Measurements from ENCODE around the gene PYGB.

The PYGB gene

DNA sequence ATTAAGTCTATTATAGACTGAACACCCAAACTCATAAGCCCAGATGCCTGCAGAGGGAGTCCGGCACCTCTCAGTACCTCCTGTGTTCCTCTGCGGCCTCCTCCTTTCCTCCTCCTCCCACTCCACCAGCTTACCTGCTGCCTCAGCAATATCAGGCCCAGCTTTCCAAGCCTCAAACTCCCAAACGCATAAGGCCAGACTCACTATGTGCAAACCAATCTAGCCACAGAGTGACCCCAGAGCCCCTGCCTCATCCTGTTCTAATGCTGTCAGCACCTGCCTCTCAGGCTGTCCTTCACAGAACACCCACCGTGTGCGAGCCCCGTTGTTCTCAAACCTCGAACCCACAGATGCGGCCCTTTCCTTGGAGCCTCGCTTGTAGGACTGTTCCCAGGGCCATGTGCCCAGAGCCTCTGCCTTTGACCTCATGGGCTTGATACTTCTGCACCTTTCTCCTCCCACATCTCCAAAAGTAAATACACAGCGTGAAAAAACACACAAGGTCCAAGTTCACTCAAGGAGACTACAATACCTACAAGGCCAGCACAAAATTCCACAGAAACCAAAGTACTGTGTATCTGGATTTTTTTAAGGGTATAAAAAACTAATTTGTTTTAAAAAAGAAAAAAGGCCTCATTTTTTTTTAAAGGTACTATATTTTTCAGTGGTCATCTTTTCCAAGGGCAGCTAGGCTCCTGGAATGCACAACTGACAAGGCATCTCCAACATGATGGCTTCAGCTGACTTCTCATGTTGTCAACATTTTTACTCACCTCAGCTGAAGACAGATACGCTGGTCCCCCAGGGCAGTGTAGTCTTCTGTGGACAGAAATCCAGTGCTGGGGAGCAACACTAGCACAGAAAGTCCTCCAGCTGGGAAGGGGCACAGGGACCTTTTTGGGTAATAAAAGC lies 90.5 kb downstream of the PYGB start:
- DNase-seq (ENCODE audit: low read depth), result no peak

- no peak for DNase-seq (ENCODE audit: low read depth)
Observed at GRCh38 chr20:25339608-25340007, 91.7 kb downstream of the PYGB start.

DNA sequence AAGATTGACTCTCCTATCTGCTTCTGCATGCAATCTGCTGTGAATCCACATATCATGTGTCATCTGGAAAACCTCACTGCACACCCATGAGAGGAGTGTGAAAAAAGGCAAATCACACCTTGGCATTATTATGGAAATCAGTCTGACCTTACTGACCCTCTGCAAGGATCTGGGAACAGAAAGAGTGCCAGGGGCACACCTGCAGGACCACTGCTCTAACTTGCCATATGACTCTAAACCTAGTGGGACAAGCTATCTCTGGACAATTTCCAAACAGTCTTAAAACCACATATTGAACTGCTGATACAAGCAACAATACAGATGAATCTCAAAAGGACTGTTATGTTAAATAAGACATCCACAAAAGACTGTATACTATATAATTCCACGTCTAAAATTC lies 92.5 kb downstream of the PYGB start:
- no peak for DNase-seq (ENCODE audit: low read depth)

DNA sequence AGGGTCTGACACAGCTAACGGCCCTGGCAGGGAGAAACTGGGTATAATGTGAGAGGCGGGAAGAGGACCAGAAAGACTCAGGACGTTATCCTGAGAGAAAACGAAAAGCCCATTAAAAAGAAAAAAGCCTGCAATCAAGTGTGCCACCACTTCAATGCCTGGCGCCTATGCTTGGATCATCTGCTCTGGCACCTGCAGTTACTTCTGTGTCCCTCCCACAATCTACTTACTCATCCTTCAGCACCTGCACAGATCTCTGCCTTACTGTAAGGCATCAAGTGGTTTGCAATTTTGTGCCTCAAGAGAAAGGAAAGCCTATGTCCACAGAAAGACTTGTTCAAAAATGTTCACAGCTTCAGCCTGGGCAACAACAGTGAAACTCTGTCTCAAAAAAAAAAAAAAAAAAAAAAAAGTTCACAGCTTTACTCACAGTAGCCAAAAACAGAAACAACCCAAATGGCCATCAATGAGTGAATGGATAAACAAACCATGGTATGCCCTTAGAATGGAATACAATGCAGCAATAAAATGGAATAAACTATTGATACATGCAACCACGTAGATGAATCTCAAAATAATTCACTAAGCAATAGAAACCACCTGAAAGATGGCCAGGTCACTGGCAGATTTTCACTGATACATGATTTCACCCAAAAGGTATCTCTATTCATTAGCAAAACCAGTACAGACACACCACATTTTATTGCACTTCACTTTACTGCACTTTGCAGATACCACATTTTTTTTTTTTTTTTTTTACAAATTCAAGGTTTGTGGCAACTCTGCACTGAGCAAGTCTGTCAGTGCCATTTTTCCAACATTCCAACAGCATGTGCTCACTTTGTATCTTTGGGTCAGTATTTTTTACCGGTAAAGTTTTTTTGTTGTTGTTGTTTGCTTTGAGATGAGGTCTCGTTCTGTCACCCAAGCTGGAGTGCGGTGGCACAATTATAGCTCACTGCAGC lies 94.1 kb downstream of the PYGB start:
- no peak for DNase-seq (ENCODE audit: low read depth)

- no peak for DNase-seq (ENCODE audit: low read depth)
Observed at GRCh38 chr20:25344634-25345033, 96.7 kb downstream of the PYGB start.

DNA sequence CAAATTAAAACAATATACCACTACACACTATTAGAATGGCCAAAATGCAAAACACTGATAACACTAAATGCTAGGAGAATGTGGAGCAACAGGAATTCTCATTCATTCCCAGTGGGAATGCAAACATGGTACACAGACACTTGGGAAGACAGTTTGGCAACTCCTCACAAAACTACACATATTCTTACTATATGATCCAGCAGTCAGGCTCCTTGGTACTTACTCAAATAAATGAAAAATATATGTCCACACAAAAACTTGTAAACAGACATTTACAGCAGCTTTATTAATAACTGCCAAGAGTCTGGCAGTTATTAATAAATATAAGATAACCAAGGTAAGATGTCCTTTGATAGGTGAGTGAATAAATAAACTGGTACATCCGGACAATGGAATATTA lies 97.8 kb downstream of the PYGB start:
- no peak for DNase-seq (ENCODE audit: low read depth)

DNA sequence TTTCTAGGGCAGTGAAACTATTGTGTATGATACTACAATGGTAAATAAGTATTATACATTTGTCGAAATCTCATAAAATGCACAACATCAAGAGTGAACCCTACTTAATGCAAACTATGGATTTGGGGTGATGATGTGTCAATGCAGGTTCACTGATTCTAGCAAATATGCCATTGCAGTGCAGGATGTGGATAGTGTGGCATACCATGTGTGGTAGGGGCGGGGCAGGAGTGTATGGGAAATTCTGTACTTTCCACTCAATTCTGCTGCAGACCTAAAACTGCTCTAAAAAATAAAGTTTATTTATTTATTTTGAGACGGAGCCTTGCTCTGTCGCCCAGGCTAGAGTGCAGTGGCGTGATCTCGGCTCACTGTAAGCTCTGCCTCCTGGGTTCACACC lies 98.5 kb downstream of the PYGB start:
- DNase-seq (ENCODE audit: low read depth), result no peak

Measured in stimulated activated CD8-positive, alpha-beta memory T cell treated with anti-CD3 and anti-CD28 coated beads, Interleukin-15, amount 100 ng/mL, for 24 hours (primary cell).